ENCODE measurements around the gene UBASH3A.

Gene UBASH3A

DNA sequence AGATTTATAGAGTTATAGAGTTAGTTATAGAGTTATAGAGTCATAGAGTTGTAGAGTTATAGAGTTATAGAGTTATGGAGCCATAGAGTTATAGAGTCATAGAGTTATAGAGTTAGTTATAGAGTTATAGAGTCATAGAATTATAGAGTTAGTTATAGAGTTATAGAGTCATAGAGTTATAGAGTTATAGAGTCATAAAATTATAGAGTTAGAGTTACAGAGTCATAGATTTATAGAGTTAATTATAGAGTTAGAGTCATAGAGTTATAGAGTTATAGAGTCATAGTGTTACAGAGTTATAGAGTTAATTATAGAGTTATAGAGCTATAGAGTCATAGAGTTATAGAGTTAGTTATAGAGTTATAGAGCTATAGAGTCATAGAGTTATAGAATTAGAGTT, 32.1 kb downstream of the UBASH3A start:
- TF ChIP-seq, protein P1, sequence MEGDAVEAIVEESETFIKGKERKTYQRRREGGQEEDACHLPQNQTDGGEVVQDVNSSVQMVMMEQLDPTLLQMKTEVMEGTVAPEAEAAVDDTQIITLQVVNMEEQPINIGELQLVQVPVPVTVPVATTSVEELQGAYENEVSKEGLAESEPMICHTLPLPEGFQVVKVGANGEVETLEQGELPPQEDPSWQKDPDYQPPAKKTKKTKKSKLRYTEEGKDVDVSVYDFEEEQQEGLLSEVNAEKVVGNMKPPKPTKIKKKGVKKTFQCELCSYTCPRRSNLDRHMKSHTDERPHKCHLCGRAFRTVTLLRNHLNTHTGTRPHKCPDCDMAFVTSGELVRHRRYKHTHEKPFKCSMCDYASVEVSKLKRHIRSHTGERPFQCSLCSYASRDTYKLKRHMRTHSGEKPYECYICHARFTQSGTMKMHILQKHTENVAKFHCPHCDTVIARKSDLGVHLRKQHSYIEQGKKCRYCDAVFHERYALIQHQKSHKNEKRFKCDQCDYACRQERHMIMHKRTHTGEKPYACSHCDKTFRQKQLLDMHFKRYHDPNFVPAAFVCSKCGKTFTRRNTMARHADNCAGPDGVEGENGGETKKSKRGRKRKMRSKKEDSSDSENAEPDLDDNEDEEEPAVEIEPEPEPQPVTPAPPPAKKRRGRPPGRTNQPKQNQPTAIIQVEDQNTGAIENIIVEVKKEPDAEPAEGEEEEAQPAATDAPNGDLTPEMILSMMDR (IDR thresholded peaks at IDR 0.05; ENCODE audit: low read length, missing control alignments), result no peak
- DNase-seq (ENCODE audit: low read depth), result no peak
- no peak overlapping the region for H3K4me3 ChIP-seq (replicated peaks; ENCODE audit: low read depth, low read length)

DNA sequence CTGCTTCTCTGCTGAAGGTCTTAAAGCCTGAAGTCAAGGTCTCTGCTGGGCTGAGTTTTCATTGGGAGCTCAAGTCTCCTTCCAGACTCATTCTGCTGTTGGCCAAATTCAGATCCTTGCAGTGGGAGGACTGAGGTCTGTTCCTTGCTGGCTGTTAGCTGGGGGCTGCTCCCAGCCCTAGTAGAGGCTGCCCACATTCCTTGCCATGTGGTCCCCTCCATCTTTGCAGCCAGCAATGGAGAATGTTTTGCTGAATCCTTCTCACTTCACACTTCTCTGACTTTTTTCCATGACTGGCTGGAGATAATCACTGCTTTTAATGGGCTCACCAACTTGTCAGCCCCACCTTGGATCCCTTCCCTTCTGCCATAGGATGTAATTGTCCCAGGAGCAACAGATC, 33.2 kb downstream of the UBASH3A start:
- no peak for DNase-seq (ENCODE audit: low read depth)
- TF ChIP-seq, protein P1 (IDR thresholded peaks at IDR 0.05; ENCODE audit: low read length, missing control alignments), result no peak
- H3K4me3 ChIP-seq (replicated peaks; ENCODE audit: low read depth, low read length), result no peak overlapping the region

DNA sequence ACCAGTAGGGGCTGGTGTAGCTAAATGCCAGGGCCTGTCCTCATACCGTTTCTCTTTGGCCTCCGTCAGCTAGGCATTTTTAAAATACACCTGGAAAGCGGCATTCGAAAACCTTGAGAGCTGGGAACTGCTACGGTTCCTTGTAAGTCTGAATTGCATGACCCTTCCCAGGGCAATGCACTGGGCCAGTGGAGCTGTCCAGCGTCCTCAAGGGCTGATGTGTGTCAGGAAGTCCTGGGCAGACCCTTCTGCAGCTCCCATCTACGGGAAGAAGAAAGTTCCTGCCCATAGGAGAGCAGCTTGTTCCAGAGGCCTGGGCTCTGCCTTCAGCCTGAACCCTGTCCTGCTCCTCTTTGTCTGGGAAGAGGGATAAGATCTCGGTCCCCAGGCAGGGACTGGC, 34.1 kb downstream of the UBASH3A start:
- TF ChIP-seq, protein P1 (IDR thresholded peaks at IDR 0.05; ENCODE audit: low read length, missing control alignments), result no peak
- peak; percentile 14 for DNase-seq (ENCODE audit: low read depth)

DNA sequence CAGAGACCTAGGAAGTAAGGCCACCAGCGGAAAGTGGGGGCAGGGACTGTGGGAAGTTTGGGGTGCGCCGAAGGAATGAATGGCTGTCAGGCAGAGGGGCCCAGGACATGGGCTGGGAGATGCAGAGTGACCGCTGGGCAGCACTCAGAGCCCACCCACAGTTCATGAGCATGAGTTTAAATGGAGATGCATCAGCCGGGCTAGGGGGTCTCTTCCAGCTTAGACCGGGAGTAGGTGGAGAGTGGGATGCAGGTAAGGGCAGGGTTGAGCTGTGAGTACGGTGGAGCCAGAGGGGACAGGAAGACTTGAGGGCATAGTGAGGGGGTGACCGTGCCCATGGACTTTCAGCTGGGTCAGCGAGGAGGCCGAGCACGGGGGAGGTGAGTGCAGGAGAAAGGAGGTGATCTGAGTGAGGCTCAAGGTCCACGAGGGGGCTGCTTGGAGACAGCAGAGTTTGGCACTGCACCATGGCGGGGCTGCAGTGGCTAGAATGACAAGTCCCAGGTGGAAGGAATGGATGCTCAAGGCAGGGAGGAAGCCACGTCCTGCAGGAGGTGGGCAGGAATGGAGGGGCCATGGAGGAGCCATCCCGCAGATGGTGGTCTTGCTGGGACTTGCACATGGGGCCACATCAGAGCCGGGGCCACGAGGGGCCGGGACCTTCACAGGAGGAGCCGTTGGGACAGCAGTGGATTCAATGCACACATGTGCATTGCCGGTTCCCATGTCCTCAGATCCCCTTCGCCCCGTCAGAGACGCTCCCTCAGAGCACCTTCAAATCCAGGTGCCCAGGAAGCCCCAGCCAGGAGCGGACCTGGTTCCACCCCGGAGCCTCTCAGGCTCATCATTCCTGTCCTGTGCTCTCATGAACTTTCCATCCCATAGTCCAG, 34.9 kb downstream of the UBASH3A start:
- H3K4me3 ChIP-seq (replicated peaks; ENCODE audit: low read depth, low read length), result no peak overlapping the region
- TF ChIP-seq, protein P1 (IDR thresholded peaks at IDR 0.05; ENCODE audit: low read length, missing control alignments), result no peak
- DNase-seq (ENCODE audit: low read depth), result no peak

More for the DNA sequence above, 34.1 kb downstream of the UBASH3A start:
- no peak overlapping the region for H3K4me3 ChIP-seq (replicated peaks; ENCODE audit: low read depth, low read length)

DNA sequence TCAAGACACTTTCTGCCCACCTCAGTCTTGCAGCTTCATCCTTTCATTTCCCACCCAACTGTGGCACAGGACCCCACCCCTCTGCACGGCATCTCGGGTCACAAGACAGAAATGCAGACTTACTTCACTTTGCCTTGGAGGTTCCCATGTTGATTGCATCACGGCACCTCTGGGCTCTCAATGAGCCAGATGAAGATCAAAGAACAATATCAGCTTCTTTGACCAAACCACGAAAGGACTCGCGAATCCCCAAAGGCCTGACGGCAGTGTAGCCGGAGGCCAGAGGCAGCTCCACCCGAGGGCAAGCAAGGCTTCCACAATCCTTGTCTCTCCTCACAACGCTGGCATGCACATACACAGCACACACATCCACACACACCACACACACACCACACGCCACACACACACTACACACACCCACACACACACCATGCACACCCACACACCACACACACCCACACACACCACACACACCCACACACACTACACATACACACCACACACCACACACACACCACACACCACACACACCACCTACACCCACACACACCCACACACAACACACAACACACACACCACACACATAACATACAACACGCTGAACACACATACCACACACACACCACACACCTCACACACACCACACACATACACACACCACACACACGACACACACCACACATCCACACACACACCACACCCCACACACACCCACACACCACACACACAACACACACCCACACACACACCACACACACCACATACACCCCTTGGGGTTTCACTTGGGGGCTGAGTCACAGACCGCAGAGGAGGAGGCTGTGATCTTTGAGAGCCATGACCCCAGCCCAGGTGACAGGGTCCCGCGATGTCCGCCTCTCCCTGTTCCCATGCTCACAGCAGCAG, 35.8 kb downstream of the UBASH3A start:
- TF ChIP-seq, protein P1 (IDR thresholded peaks at IDR 0.05; ENCODE audit: low read length, missing control alignments), result no peak
- no peak overlapping the region for H3K4me3 ChIP-seq (replicated peaks; ENCODE audit: low read depth, low read length)
- no peak for DNase-seq (ENCODE audit: low read depth)

DNA sequence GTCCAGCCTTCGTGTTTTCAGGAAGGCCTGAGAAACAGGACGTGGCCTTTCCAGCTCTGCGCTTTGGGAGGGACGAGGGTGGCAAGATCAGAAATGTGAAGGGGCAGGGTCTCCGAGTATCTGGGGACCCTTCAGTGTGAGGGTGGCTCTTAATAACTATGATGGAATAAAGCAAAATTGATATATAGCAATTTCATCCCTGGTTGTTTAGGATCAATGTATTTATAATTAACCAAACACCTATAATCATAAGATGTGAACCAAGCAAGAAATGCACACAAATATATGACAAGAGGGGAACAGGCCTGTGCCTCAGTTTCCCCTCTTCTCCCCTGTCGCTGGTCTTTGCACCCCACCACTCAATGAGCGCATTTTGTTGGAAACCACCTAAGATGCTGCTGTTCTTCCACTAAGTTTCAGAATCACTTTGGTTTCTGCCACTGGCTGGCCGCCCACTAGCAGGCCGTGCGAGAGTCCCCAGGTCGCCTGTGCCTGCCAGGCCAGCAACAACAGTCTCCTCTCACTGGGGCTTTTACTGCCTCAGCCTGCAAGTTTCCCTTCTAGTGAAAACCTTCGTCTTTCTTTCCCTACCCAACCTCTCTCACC, 36.6 kb downstream of the UBASH3A start:
- TF ChIP-seq, protein P1 (IDR thresholded peaks at IDR 0.05; ENCODE audit: low read length, missing control alignments), result no peak
- no peak overlapping the region for H3K4me3 ChIP-seq (replicated peaks; ENCODE audit: low read depth, low read length)
- no peak for DNase-seq (ENCODE audit: low read depth)

Data from fibroblast of pulmonary artery (primary cell).